RWPE2 (cell line): Measurements from ENCODE around the gene HDAC9.

Experiments used
- ATAC-seq: fragments of 200-7000 bp; cut with Tn5 transposase; 3 replicates; pipeline ENCODE4 v1.9.1; 2021; ENCODE audit warnings: low read depth
- DNase-seq: peaks from one replicate; pipeline ENCODE4 v3.0.0-alpha.2; 2020; ENCODE audit warnings: low spot score
- H3K27ac ChIP-seq: fragments of 450-650 bp; 2 replicates; pipeline ENCODE4 v1.5.1; 2017; ENCODE audit warnings: mild to moderate bottlenecking; ENCODE audit not compliant: poor library complexity, severe bottlenecking
- H3K27me3 ChIP-seq: fragments of 250-450 bp; sonication (Bioruptor Pico); 2 replicates; pipeline ENCODE4 v1.5.1; 2021; ENCODE audit warnings: mild to moderate bottlenecking, moderate library complexity; ENCODE audit not compliant: insufficient read depth, poor library complexity, severe bottlenecking
- H3K36me3 ChIP-seq: fragments of 250-450 bp; sonication (Bioruptor Pico); 2 replicates; pipeline ENCODE4 v1.5.1; 2020; ENCODE audit warnings: low read depth, mild to moderate bottlenecking, moderate library complexity
- H3K4me1 ChIP-seq: fragments of 250-450 bp; sonication (Bioruptor Pico); 2 replicates; pipeline ENCODE4 v1.5.1; 2021; ENCODE audit warnings: mild to moderate bottlenecking, moderate library complexity; ENCODE audit not compliant: insufficient read depth, poor library complexity, severe bottlenecking
- H3K4me3 ChIP-seq: fragments of 250-450 bp; sonication (Bioruptor Pico); 2 replicates; pipeline ENCODE4 v1.5.1; 2021; ENCODE audit warnings: mild to moderate bottlenecking, moderate library complexity; ENCODE audit not compliant: severe bottlenecking
- H3K9me3 ChIP-seq: fragments of 250-450 bp; sonication (Bioruptor Pico); 2 replicates; pipeline ENCODE4 v1.5.1; 2021; ENCODE audit warnings: mild to moderate bottlenecking, moderate library complexity; ENCODE audit not compliant: severe bottlenecking
- CTCF ChIP-seq: fragments of 450-650 bp; IDR thresholded peaks from one replicate; pipeline ENCODE4 v1.5.1; 2017; ENCODE audit warnings: mild to moderate bottlenecking, moderate library complexity; ENCODE audit not compliant: poor library complexity, severe bottlenecking

The HDAC9 gene

GRCh38 chr7:18858232-18858631, 362.7 kb downstream of the HDAC9 start:
- DNase-seq: no peak
- no peak overlapping the region for H3K4me3 ChIP-seq
- ATAC-seq: no peak
- TF ChIP-seq CTCF: no peak
- H3K4me1 ChIP-seq: no peaks in the 10 kb centered on the region
- no peaks in the 10 kb centered on the region for H3K27me3 ChIP-seq
- H3K27ac ChIP-seq: no peak overlapping the region
- no peaks in the 10 kb centered on the region for H3K36me3 ChIP-seq
- no peaks in the 10 kb centered on the region for H3K9me3 ChIP-seq

- TF ChIP-seq CTCF: no peak
- H3K4me3 ChIP-seq: no peak overlapping the region
- no peaks in the 10 kb centered on the region for H3K9me3 ChIP-seq
- no peaks in the 10 kb centered on the region for H3K36me3 ChIP-seq
- no peaks in the 10 kb centered on the region for H3K27me3 ChIP-seq
- no peak overlapping the region for H3K27ac ChIP-seq
- no peak for ATAC-seq
- DNase-seq: no peak
- no peaks in the 10 kb centered on the region for H3K4me1 ChIP-seq
Observed at GRCh38 chr7:18859318-18859717, 363.8 kb downstream of the HDAC9 start.

GRCh38 chr7:18860221-18860620, 364.7 kb downstream of the HDAC9 start:
- H3K27ac ChIP-seq: no peak overlapping the region
- H3K4me3 ChIP-seq: no peak overlapping the region
- H3K27me3 ChIP-seq: no peaks in the 10 kb centered on the region
- no peaks in the 10 kb centered on the region for H3K4me1 ChIP-seq
- DNase-seq (no peak), ATAC-seq (no peak)
- TF ChIP-seq CTCF: no peak
- no peaks in the 10 kb centered on the region for H3K9me3 ChIP-seq
- H3K36me3 ChIP-seq: no peaks in the 10 kb centered on the region

- no peak for TF ChIP-seq CTCF
- Histone ChIP-seq H3K9me3 (no peaks in the 10 kb centered on the region), H3K27me3 (no peaks in the 10 kb centered on the region), H3K4me3 (no peak overlapping the region), H3K27ac (no peak overlapping the region), H3K4me1 (peaks cover 4% of the 10 kb centered on the region), H3K36me3 (no peaks in the 10 kb centered on the region)
- ATAC-seq (no peak), DNase-seq (no peak)
Observed at GRCh38 chr7:18861514-18862118, 366.1 kb downstream of the HDAC9 start.

- Histone ChIP-seq H3K27ac (no peak overlapping the region), H3K36me3 (no peaks in the 10 kb centered on the region), H3K4me3 (no peak overlapping the region), H3K9me3 (no peaks in the 10 kb centered on the region), H3K4me1 (peaks cover 10% of the 10 kb centered on the region), H3K27me3 (no peaks in the 10 kb centered on the region)
- no peak for ATAC-seq
- no peak for TF ChIP-seq CTCF
- no peak for DNase-seq
Observed at GRCh38 chr7:18864967-18865366, 369.4 kb downstream of the HDAC9 start.
